Measurements from ENCODE around the gene NPAS3.
"Not testable (repeated sequence)": the region's sequence is repeated elsewhere in the genome, so short reads cannot be mapped to it uniquely, and the experiment has no call there.

The NPAS3 gene

GRCh38 chr14:33062476-33062875, 123.8 kb downstream of the NPAS3 start:
- Histone ChIP-seq H3K36me3 (ENCODE audit: insufficient read depth, low read length) (no peaks in the 10 kb centered on the region), H3K9ac (ENCODE audit: low read depth, low read length) (no peak overlapping the region), H3K9me3 (ENCODE audit: control insufficient read depth, insufficient read depth, low read length) (no peaks in the 10 kb centered on the region), H3K4me1 (ENCODE audit: insufficient read depth, low read length) (no peaks in the 10 kb centered on the region; the same call in 1 of the 2 replicates)

GRCh38 chr14:33062881-33063280, 124.2 kb downstream of the NPAS3 start:
- Histone ChIP-seq H3K9ac (ENCODE audit: low read depth, low read length) (no peak overlapping the region), H3K36me3 (ENCODE audit: insufficient read depth, low read length) (no peaks in the 10 kb centered on the region)

GRCh38 chr14:33063521-33063920, 124.8 kb downstream of the NPAS3 start:
- H3K9ac ChIP-seq (ENCODE audit: low read depth, low read length), result no peak overlapping the region
- no peaks in the 10 kb centered on the region for H3K36me3 ChIP-seq (ENCODE audit: insufficient read depth, low read length)
- H3K9me3 ChIP-seq (ENCODE audit: control insufficient read depth, insufficient read depth, low read length), result no peaks in the 10 kb centered on the region
- no peaks in the 10 kb centered on the region; the same call in 1 of the 2 replicates for H3K4me1 ChIP-seq (ENCODE audit: insufficient read depth, low read length)

More at GRCh38 chr14:33062881-33063280, 124.2 kb downstream of the NPAS3 start:
- H3K9me3 ChIP-seq (ENCODE audit: control insufficient read depth, insufficient read depth, low read length), result no peaks in the 10 kb centered on the region
- no peaks in the 10 kb centered on the region; the same call in 1 of the 2 replicates for H3K4me1 ChIP-seq (ENCODE audit: insufficient read depth, low read length)

- H3K9me3 ChIP-seq (ENCODE audit: control insufficient read depth, insufficient read depth, low read length), result no peaks in the 10 kb centered on the region
- H3K4me1 ChIP-seq (ENCODE audit: insufficient read depth, low read length), result no peaks in the 10 kb centered on the region; the same call in 1 of the 2 replicates
- no peaks in the 10 kb centered on the region for H3K36me3 ChIP-seq (ENCODE audit: insufficient read depth, low read length)
- no peak overlapping the region for H3K9ac ChIP-seq (ENCODE audit: low read depth, low read length)
Measured at GRCh38 chr14:33065634-33066033, 127.0 kb downstream of the NPAS3 start.

- no peaks in the 10 kb centered on the region for H3K9me3 ChIP-seq (ENCODE audit: control insufficient read depth, insufficient read depth, low read length)
- no peak overlapping the region for H3K9ac ChIP-seq (ENCODE audit: low read depth, low read length)
- H3K4me1 ChIP-seq (ENCODE audit: insufficient read depth, low read length), result no peaks in the 10 kb centered on the region
- H3K36me3 ChIP-seq (ENCODE audit: insufficient read depth, low read length), result no peaks in the 10 kb centered on the region
Measured at GRCh38 chr14:33068040-33068439, 129.4 kb downstream of the NPAS3 start.

GRCh38 chr14:33068626-33069025, 129.9 kb downstream of the NPAS3 start:
- no peaks in the 10 kb centered on the region for H3K36me3 ChIP-seq (ENCODE audit: insufficient read depth, low read length)
- no peak overlapping the region for H3K9ac ChIP-seq (ENCODE audit: low read depth, low read length)
- H3K9me3 ChIP-seq (ENCODE audit: control insufficient read depth, insufficient read depth, low read length), result no peaks in the 10 kb centered on the region
- H3K4me1 ChIP-seq (ENCODE audit: insufficient read depth, low read length), result no peaks in the 10 kb centered on the region

- no peak overlapping the region for H3K9ac ChIP-seq (ENCODE audit: low read depth, low read length)
- no peaks in the 10 kb centered on the region for H3K36me3 ChIP-seq (ENCODE audit: insufficient read depth, low read length)
- no peaks in the 10 kb centered on the region for H3K4me1 ChIP-seq (ENCODE audit: insufficient read depth, low read length)
- H3K9me3 ChIP-seq (ENCODE audit: control insufficient read depth, insufficient read depth, low read length), result no peaks in the 10 kb centered on the region
Measured at GRCh38 chr14:33070475-33070874, 131.8 kb downstream of the NPAS3 start.

GRCh38 chr14:33073023-33073422, 134.3 kb downstream of the NPAS3 start:
- Histone ChIP-seq H3K4me1 (ENCODE audit: insufficient read depth, low read length) (no peaks in the 10 kb centered on the region; the same call in 1 of the 2 replicates), H3K36me3 (ENCODE audit: insufficient read depth, low read length) (no peaks in the 10 kb centered on the region), H3K9ac (ENCODE audit: low read depth, low read length) (no peak overlapping the region), H3K9me3 (ENCODE audit: control insufficient read depth, insufficient read depth, low read length) (no peaks in the 10 kb centered on the region)

GRCh38 chr14:33081259-33081658, 142.6 kb downstream of the NPAS3 start:
- Histone ChIP-seq H3K9me3 (ENCODE audit: control insufficient read depth, insufficient read depth, low read length) (no peaks in the 10 kb centered on the region), H3K4me1 (ENCODE audit: insufficient read depth, low read length) (no peaks in the 10 kb centered on the region; the same call in 1 of the 2 replicates)

GRCh38 chr14:33085799-33086198, 147.1 kb downstream of the NPAS3 start:
- H3K36me3 ChIP-seq (ENCODE audit: insufficient read depth, low read length), result no peaks in the 10 kb centered on the region
- no peaks in the 10 kb centered on the region for H3K4me1 ChIP-seq (ENCODE audit: insufficient read depth, low read length)
- no peaks in the 10 kb centered on the region for H3K9me3 ChIP-seq (ENCODE audit: control insufficient read depth, insufficient read depth, low read length)
- no peak overlapping the region for H3K9ac ChIP-seq (ENCODE audit: low read depth, low read length)

More at GRCh38 chr14:33081259-33081658, 142.6 kb downstream of the NPAS3 start:
- Histone ChIP-seq H3K36me3 (ENCODE audit: insufficient read depth, low read length) (no peaks in the 10 kb centered on the region), H3K9ac (ENCODE audit: low read depth, low read length) (no peak overlapping the region)

GRCh38 chr14:33088274-33088673, 149.6 kb downstream of the NPAS3 start:
- not testable (repeated sequence) for H3K36me3 ChIP-seq (ENCODE audit: insufficient read depth, low read length); H3K9ac ChIP-seq (ENCODE audit: low read depth, low read length); H3K4me1 ChIP-seq (ENCODE audit: insufficient read depth, low read length); H3K9me3 ChIP-seq (ENCODE audit: control insufficient read depth, insufficient read depth, low read length)

- H3K9me3 ChIP-seq (ENCODE audit: control insufficient read depth, insufficient read depth, low read length), result no peaks in the 10 kb centered on the region
- no peaks in the 10 kb centered on the region for H3K36me3 ChIP-seq (ENCODE audit: insufficient read depth, low read length)
- no peaks in the 10 kb centered on the region for H3K4me1 ChIP-seq (ENCODE audit: insufficient read depth, low read length)
- no peak overlapping the region for H3K9ac ChIP-seq (ENCODE audit: low read depth, low read length)
Measured at GRCh38 chr14:33098016-33098415, 159.3 kb downstream of the NPAS3 start.

GRCh38 chr14:33103489-33103888, 164.8 kb downstream of the NPAS3 start:
- H3K36me3 ChIP-seq (ENCODE audit: insufficient read depth, low read length), result no peaks in the 10 kb centered on the region
- no peaks in the 10 kb centered on the region for H3K9me3 ChIP-seq (ENCODE audit: control insufficient read depth, insufficient read depth, low read length)
- no peak overlapping the region for H3K9ac ChIP-seq (ENCODE audit: low read depth, low read length)
- H3K4me1 ChIP-seq (ENCODE audit: insufficient read depth, low read length), result no peaks in the 10 kb centered on the region

GRCh38 chr14:33103966-33104365, 165.3 kb downstream of the NPAS3 start:
- Histone ChIP-seq H3K36me3 (ENCODE audit: insufficient read depth, low read length) (no peaks in the 10 kb centered on the region), H3K9ac (ENCODE audit: low read depth, low read length) (no peak overlapping the region), H3K4me1 (ENCODE audit: insufficient read depth, low read length) (no peaks in the 10 kb centered on the region), H3K9me3 (ENCODE audit: control insufficient read depth, insufficient read depth, low read length) (no peaks in the 10 kb centered on the region)

GRCh38 chr14:33110737-33111443, 172.2 kb downstream of the NPAS3 start:
- no peaks in the 10 kb centered on the region for H3K36me3 ChIP-seq (ENCODE audit: insufficient read depth, low read length)

More at GRCh38 chr14:33110737-33111443, 172.2 kb downstream of the NPAS3 start:
- Histone ChIP-seq H3K9me3 (ENCODE audit: control insufficient read depth, insufficient read depth, low read length) (no peaks in the 10 kb centered on the region), H3K4me1 (ENCODE audit: insufficient read depth, low read length) (0 out of 2 replicates have a peak, but pooled peaks cover 5% of the 10 kb centered on the region), H3K9ac (ENCODE audit: low read depth, low read length) (no peak overlapping the region)

All from ES-I3 (cell line).